ENCODE results near the gene SFXN1. TPM values are rescaled to one million over a fixed set of nuclear protein-coding genes. Genes with fewer than 3 reads are reported as not detected.
"Not testable (repeated sequence)": the region's sequence is repeated elsewhere in the genome, so short reads cannot be mapped to it uniquely, and the experiment has no call there.

SFXN1 gene
- total RNA-seq, 1 experiment from 2014 or later, result 88.3 TPM

DNA sequence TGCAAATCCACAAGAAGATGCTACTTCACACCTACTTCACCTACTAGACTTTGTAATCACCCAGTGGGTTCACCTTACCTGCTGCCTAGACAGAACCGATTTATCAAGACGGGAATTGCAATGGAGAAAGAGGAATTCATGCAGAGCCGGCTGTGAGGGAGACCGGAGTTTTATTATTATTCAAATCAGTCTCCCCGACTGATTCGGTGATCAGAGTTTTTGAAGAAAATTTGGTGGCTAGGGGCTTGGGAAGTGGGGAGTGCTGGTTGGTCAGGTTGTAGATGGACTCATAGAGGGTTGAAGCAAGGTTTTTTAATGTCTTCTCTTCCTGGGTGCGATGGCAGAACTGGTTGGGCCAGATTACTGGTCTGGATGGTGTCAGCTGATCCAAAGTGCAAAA lies 23.4 kb downstream of the SFXN1 start:
- H3K9me3 ChIP-seq (ENCODE audit: control insufficient read depth, insufficient read depth, low read depth, low read length), result no peaks in the 10 kb centered on the region
- no peak for DNase-seq (ENCODE audit: low read depth, low spot score)
- H3K27ac ChIP-seq (ENCODE audit: low read length), result no peak overlapping the region
- TF ChIP-seq, protein P1, sequence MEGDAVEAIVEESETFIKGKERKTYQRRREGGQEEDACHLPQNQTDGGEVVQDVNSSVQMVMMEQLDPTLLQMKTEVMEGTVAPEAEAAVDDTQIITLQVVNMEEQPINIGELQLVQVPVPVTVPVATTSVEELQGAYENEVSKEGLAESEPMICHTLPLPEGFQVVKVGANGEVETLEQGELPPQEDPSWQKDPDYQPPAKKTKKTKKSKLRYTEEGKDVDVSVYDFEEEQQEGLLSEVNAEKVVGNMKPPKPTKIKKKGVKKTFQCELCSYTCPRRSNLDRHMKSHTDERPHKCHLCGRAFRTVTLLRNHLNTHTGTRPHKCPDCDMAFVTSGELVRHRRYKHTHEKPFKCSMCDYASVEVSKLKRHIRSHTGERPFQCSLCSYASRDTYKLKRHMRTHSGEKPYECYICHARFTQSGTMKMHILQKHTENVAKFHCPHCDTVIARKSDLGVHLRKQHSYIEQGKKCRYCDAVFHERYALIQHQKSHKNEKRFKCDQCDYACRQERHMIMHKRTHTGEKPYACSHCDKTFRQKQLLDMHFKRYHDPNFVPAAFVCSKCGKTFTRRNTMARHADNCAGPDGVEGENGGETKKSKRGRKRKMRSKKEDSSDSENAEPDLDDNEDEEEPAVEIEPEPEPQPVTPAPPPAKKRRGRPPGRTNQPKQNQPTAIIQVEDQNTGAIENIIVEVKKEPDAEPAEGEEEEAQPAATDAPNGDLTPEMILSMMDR (IDR thresholded peaks at IDR 0.05), result no peak
- TF ChIP-seq SIN3A (IDR thresholded peaks at IDR 0.05; ENCODE audit: borderline replicate concordance, insufficient read depth, low read depth, low read length), result no peak
- TF ChIP-seq POLR2AphosphoS5 (IDR thresholded peaks at IDR 0.05; ENCODE audit: low read depth, low read length), result no peak
- TF ChIP-seq, protein P2, sequence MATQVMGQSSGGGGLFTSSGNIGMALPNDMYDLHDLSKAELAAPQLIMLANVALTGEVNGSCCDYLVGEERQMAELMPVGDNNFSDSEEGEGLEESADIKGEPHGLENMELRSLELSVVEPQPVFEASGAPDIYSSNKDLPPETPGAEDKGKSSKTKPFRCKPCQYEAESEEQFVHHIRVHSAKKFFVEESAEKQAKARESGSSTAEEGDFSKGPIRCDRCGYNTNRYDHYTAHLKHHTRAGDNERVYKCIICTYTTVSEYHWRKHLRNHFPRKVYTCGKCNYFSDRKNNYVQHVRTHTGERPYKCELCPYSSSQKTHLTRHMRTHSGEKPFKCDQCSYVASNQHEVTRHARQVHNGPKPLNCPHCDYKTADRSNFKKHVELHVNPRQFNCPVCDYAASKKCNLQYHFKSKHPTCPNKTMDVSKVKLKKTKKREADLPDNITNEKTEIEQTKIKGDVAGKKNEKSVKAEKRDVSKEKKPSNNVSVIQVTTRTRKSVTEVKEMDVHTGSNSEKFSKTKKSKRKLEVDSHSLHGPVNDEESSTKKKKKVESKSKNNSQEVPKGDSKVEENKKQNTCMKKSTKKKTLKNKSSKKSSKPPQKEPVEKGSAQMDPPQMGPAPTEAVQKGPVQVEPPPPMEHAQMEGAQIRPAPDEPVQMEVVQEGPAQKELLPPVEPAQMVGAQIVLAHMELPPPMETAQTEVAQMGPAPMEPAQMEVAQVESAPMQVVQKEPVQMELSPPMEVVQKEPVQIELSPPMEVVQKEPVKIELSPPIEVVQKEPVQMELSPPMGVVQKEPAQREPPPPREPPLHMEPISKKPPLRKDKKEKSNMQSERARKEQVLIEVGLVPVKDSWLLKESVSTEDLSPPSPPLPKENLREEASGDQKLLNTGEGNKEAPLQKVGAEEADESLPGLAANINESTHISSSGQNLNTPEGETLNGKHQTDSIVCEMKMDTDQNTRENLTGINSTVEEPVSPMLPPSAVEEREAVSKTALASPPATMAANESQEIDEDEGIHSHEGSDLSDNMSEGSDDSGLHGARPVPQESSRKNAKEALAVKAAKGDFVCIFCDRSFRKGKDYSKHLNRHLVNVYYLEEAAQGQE (IDR thresholded peaks at IDR 0.05; ENCODE audit: insufficient read depth in 1 of 2, low read depth in 2 of 2, low read length in 1 of 2), result no peak
- no peak for TF ChIP-seq TCF7L2 (IDR thresholded peaks at IDR 0.05; ENCODE audit: low read depth, low read length)
- POLR2A ChIA-PET, result no interaction called here
- in situ Hi-C loops (cut with HindIII; ENCODE audit: low pct_unique_long_range_greater_than_20kb, low sequenced_read_pairs), result no loop called here
- intact Hi-C loops (cut with micrococcal nuclease; ENCODE audit: unreplicated experiment), result no loop called here
- H3K4me1 ChIP-seq (ENCODE audit: control insufficient read depth, insufficient read depth, low read length), result no peaks in the 10 kb centered on the region
- BruUV-seq (replicated peaks), result no TSS peak
- no peaks in the 10 kb centered on the region for H3K27me3 ChIP-seq (ENCODE audit: control insufficient read depth, insufficient read depth, low read length)
- H3K36me3 ChIP-seq (ENCODE audit: control insufficient read depth, insufficient read depth, low read length), result peaks cover 12% of the 10 kb centered on the region; the same call in 1 of the 2 replicates
- no peak overlapping the region for H3K4me3 ChIP-seq (ENCODE audit: low read depth in 2 of 2, low read length in 2 of 2)
- ATAC-seq, result no peak
- CTCF ChIA-PET, result no interaction called here

DNA sequence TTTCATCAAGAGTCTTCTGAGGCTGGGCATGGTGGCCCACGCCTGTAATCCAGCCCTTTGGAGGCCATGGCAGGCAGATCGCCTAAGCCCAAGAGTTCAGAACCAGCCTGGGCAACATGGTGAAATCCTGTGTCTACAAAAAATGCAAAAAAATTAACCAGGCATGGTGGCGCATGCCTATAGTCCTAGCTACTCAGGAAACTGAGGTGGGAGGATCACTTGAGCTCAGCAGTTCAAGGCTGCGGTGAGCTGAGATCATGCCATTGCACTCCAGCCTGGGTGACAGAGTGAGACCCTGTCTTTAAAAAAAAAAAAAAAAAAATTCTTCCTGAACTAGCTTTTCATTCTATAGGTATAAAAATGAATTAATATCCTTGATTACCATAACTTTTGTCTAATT lies 29.3 kb downstream of the SFXN1 start:
- in situ Hi-C loops (cut with HindIII; ENCODE audit: low pct_unique_long_range_greater_than_20kb, low sequenced_read_pairs); H3K4me3 ChIP-seq (ENCODE audit: low read depth in 2 of 2, low read length in 2 of 2); intact Hi-C loops (cut with micrococcal nuclease; ENCODE audit: unreplicated experiment); ATAC-seq; H3K27me3 ChIP-seq (ENCODE audit: control insufficient read depth, insufficient read depth, low read length); BruUV-seq (replicated peaks); H3K4me1 ChIP-seq (ENCODE audit: control insufficient read depth, insufficient read depth, low read length); H3K27ac ChIP-seq (ENCODE audit: low read length); DNase-seq (ENCODE audit: low read depth, low spot score); H3K9me3 ChIP-seq (ENCODE audit: control insufficient read depth, insufficient read depth, low read depth, low read length): not testable (repeated sequence)
- H3K36me3 ChIP-seq (ENCODE audit: control insufficient read depth, insufficient read depth, low read length), result peaks cover 27% of the 10 kb centered on the region
- ChIA-PET POLR2A (interaction anchor here (0.7 kb wide), 1 partner anchor 172 kb away, joined by 10 read pairs; no protein-coding TSS in a partner anchor), CTCF (interaction anchor here (0.7 kb wide), 1 partner anchor 27 kb away, joined by 3 read pairs; no protein-coding TSS in a partner anchor)

DNA sequence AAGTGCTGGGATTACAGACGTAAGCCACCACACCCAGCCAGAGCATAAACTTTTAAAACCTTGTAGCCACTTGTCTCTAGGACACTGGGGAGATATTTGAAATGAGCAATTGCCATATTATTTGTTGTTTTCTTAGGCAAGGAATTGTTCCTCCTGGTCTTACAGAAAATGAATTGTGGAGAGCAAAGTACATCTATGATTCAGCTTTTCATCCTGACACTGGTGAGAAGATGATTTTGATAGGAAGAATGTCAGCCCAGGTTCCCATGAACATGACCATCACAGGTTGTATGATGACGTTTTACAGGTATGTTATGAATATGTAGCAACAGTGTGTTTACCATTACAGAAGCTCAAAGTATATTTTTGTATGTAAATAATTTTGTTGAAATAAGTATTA lies 30.5 kb downstream of the SFXN1 start:
- H3K27me3 ChIP-seq (ENCODE audit: control insufficient read depth, insufficient read depth, low read length), result no peaks in the 10 kb centered on the region
- intact Hi-C loops (cut with micrococcal nuclease; ENCODE audit: unreplicated experiment) (no loop called here), in situ Hi-C loops (cut with HindIII; ENCODE audit: low pct_unique_long_range_greater_than_20kb, low sequenced_read_pairs) (no loop called here)
- H3K27ac ChIP-seq (ENCODE audit: low read length), result no peak overlapping the region
- peaks cover 25% of the 10 kb centered on the region for H3K36me3 ChIP-seq (ENCODE audit: control insufficient read depth, insufficient read depth, low read length)
- CTCF ChIA-PET, result no interaction called here
- TF ChIP-seq SIN3A (IDR thresholded peaks at IDR 0.05; ENCODE audit: borderline replicate concordance, insufficient read depth, low read depth, low read length) (no peak), TCF7L2 (IDR thresholded peaks at IDR 0.05; ENCODE audit: low read depth, low read length) (no peak), POLR2AphosphoS5 (IDR thresholded peaks at IDR 0.05; ENCODE audit: low read depth, low read length) (no peak)
- TF ChIP-seq, protein P2 (IDR thresholded peaks at IDR 0.05; ENCODE audit: insufficient read depth in 1 of 2, low read depth in 2 of 2, low read length in 1 of 2), result no peak
- TF ChIP-seq, protein P1 (IDR thresholded peaks at IDR 0.05), result no peak
- H3K4me3 ChIP-seq (ENCODE audit: low read depth in 2 of 2, low read length in 2 of 2), result no peak overlapping the region
- DNase-seq (ENCODE audit: low read depth, low spot score) (no peak), ATAC-seq (no peak)
- no peaks in the 10 kb centered on the region for H3K4me1 ChIP-seq (ENCODE audit: control insufficient read depth, insufficient read depth, low read length)
- POLR2A ChIA-PET, result no interaction called here
- H3K9me3 ChIP-seq (ENCODE audit: control insufficient read depth, insufficient read depth, low read depth, low read length), result no peaks in the 10 kb centered on the region
- no TSS peak for BruUV-seq (replicated peaks)
